ENCODE data around the gene FAM237A. TPM values are rescaled to one million over a fixed set of nuclear protein-coding genes. Genes with fewer than 3 reads are reported as not detected.

Gene FAM237A
- total and polyA plus RNA-seq, 4 donors = not detected

DNA sequence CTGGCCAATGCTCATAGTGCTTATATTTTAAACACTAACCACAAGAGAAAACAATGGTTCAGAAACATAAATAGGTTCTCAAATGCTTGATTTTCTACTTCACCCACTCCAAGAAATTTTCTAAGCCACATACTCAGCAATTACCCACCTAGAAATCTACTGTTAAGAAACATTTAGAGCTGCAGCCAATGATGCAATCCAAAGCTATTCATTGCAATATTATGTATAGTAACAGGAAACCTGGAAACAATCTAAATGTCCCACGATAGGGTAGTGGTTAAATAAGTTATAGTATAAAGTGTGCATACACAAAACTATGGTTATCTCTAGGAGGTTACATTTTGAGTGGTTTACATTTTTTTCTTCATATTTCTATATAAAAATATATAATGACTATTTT lies 5.7 kb downstream of the FAM237A start:
- no peaks in the 10 kb centered on the region for H3K36me3 ChIP-seq (ENCODE audit: control insufficient read depth in 4 of 4, insufficient read depth in 3 of 4, low read depth in 1 of 4, low read length in 3 of 4)
- no peak overlapping the region for H3K4me3 ChIP-seq (ENCODE audit: low read depth in 1 of 3, low read length in 3 of 3)
- no peaks in the 10 kb centered on the region for H3K9me3 ChIP-seq (ENCODE audit: control insufficient read depth in 4 of 4, low read length in 3 of 4)
- H3K27ac ChIP-seq (ENCODE audit: low read depth in 1 of 2, low read length in 2 of 2) = no peak overlapping the region
- no peak overlapping the region for H3K9ac ChIP-seq (ENCODE audit: low read depth in 1 of 2, low read length in 2 of 2)
- TF ChIP-seq, protein P1, sequence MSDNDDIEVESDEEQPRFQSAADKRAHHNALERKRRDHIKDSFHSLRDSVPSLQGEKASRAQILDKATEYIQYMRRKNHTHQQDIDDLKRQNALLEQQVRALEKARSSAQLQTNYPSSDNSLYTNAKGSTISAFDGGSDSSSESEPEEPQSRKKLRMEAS (IDR thresholded peaks at IDR 0.05) = no peak
- TF ChIP-seq RAD21 (IDR thresholded peaks at IDR 0.05) = no peak
- no peak for TF ChIP-seq NR2F2 (IDR thresholded peaks at IDR 0.05)
- TF ChIP-seq FOXA1 (IDR thresholded peaks at IDR 0.05) = no peak
- DNase-seq (ENCODE audit: low spot score) = no peak
- WGBS = 62% methylated on average over 1 of the region's 1 CpG
- H3K4me1 ChIP-seq (ENCODE audit: control insufficient read depth in 4 of 4, insufficient read depth in 4 of 4, low read length in 3 of 4) = no peaks in the 10 kb centered on the region
- H3K27me3 ChIP-seq (ENCODE audit: control insufficient read depth in 4 of 4, insufficient read depth in 4 of 4, low read length in 3 of 4) = no peaks in the 10 kb centered on the region

DNA sequence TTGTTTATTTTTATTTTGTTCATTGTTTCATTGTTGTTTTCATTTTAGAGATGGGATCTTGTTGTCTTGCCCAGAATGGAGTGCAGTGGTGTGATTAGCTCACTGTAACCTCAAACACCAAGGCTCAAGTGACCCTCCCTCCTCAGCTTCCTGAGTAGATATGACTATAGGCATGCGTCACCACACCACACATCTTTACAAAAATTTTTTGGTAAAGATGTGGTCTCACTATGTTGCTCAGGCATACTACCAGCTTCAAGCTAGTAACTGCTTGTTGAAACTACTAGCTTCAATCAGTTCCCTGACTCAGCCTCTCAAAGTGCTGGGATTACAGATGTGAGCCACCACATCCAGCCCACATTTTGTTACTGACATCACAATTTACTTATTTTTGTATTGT lies 14.8 kb downstream of the FAM237A start:
- peaks cover 0 to 7% (median 0%) of the 10 kb centered on the region in 4 donors for H3K9me3 ChIP-seq (ENCODE audit: control insufficient read depth in 4 of 4, low read length in 3 of 4)

DNA sequence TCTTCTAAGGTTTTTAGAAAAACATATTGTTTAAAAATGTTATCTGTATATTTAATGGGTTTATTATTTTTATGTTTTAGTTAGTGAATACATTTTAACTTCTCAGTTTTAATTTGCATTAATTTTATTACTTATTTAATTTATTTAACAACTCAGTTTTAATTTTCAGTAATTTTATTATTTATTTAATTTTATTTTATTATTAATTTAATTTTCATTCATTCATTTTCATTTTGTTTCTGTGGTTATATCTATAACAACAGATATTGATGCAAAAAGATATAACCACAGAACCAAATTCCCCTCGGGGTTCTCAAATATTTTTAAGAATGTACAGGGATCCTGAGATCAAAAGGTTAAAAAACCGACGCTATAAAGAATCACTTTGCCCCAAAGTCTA lies 23.0 kb downstream of the FAM237A start:
- no peak overlapping the region for H3K9ac ChIP-seq (ENCODE audit: low read depth in 1 of 2, low read length in 2 of 2)
- H3K27ac ChIP-seq (ENCODE audit: low read depth in 1 of 2, low read length in 2 of 2) = no peak overlapping the region
- H3K36me3 ChIP-seq (ENCODE audit: control insufficient read depth in 4 of 4, insufficient read depth in 3 of 4, low read depth in 1 of 4, low read length in 3 of 4) = no peaks in the 10 kb centered on the region
- 79% methylated on average over 3 of the region's 3 CpGs for WGBS
- no peak for DNase-seq (ENCODE audit: low spot score)
- no peak overlapping the region for H3K4me3 ChIP-seq (ENCODE audit: low read depth in 1 of 3, low read length in 3 of 3)
- TF ChIP-seq HNF4G (IDR thresholded peaks at IDR 0.05) (no peak), EGR1 (IDR thresholded peaks at IDR 0.05; ENCODE audit: low read depth in 2 of 2) (no peak), TAF1 (conservative IDR thresholded peaks at IDR 0.05) (no peak), SP1 (IDR thresholded peaks at IDR 0.05) (no peak), FOXA2 (IDR thresholded peaks at IDR 0.05) (no peak), YY1 (IDR thresholded peaks at IDR 0.05) (no peak), RAD21 (IDR thresholded peaks at IDR 0.05) (no peak), RXRA (IDR thresholded peaks at IDR 0.05) (no peak), HNF4A (conservative IDR thresholded peaks at IDR 0.05) (no peak)
- TF ChIP-seq, protein P1 (IDR thresholded peaks at IDR 0.05) = no peak
- TF ChIP-seq, protein P2, sequence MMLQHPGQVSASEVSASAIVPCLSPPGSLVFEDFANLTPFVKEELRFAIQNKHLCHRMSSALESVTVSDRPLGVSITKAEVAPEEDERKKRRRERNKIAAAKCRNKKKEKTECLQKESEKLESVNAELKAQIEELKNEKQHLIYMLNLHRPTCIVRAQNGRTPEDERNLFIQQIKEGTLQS (IDR thresholded peaks at IDR 0.05) = no peak
- TF ChIP-seq, protein P3, sequence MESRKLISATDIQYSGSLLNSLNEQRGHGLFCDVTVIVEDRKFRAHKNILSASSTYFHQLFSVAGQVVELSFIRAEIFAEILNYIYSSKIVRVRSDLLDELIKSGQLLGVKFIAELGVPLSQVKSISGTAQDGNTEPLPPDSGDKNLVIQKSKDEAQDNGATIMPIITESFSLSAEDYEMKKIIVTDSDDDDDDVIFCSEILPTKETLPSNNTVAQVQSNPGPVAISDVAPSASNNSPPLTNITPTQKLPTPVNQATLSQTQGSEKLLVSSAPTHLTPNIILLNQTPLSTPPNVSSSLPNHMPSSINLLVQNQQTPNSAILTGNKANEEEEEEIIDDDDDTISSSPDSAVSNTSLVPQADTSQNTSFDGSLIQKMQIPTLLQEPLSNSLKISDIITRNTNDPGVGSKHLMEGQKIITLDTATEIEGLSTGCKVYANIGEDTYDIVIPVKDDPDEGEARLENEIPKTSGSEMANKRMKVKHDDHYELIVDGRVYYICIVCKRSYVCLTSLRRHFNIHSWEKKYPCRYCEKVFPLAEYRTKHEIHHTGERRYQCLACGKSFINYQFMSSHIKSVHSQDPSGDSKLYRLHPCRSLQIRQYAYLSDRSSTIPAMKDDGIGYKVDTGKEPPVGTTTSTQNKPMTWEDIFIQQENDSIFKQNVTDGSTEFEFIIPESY (IDR thresholded peaks at IDR 0.05) = no peak
- TF ChIP-seq, protein P4, sequence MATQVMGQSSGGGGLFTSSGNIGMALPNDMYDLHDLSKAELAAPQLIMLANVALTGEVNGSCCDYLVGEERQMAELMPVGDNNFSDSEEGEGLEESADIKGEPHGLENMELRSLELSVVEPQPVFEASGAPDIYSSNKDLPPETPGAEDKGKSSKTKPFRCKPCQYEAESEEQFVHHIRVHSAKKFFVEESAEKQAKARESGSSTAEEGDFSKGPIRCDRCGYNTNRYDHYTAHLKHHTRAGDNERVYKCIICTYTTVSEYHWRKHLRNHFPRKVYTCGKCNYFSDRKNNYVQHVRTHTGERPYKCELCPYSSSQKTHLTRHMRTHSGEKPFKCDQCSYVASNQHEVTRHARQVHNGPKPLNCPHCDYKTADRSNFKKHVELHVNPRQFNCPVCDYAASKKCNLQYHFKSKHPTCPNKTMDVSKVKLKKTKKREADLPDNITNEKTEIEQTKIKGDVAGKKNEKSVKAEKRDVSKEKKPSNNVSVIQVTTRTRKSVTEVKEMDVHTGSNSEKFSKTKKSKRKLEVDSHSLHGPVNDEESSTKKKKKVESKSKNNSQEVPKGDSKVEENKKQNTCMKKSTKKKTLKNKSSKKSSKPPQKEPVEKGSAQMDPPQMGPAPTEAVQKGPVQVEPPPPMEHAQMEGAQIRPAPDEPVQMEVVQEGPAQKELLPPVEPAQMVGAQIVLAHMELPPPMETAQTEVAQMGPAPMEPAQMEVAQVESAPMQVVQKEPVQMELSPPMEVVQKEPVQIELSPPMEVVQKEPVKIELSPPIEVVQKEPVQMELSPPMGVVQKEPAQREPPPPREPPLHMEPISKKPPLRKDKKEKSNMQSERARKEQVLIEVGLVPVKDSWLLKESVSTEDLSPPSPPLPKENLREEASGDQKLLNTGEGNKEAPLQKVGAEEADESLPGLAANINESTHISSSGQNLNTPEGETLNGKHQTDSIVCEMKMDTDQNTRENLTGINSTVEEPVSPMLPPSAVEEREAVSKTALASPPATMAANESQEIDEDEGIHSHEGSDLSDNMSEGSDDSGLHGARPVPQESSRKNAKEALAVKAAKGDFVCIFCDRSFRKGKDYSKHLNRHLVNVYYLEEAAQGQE (IDR thresholded peaks at IDR 0.05) = no peak
- no peaks in the 10 kb centered on the region for H3K9me3 ChIP-seq (ENCODE audit: control insufficient read depth in 4 of 4, low read length in 3 of 4)
- peaks cover 0 to 10% (median 0%) of the 10 kb centered on the region in 4 donors for H3K27me3 ChIP-seq (ENCODE audit: control insufficient read depth in 4 of 4, insufficient read depth in 4 of 4, low read length in 3 of 4)
- H3K4me1 ChIP-seq (ENCODE audit: control insufficient read depth in 4 of 4, insufficient read depth in 4 of 4, low read length in 3 of 4) = no peaks in the 10 kb centered on the region

More for the DNA sequence above, 14.8 kb downstream of the FAM237A start:
- no peaks in the 10 kb centered on the region for H3K27me3 ChIP-seq (ENCODE audit: control insufficient read depth in 4 of 4, insufficient read depth in 4 of 4, low read length in 3 of 4)
- H3K27ac ChIP-seq (ENCODE audit: low read depth in 1 of 2, low read length in 2 of 2) = no peak overlapping the region
- no peaks in the 10 kb centered on the region for H3K4me1 ChIP-seq (ENCODE audit: control insufficient read depth in 4 of 4, insufficient read depth in 4 of 4, low read length in 3 of 4)
- H3K9ac ChIP-seq (ENCODE audit: low read depth in 1 of 2, low read length in 2 of 2) = no peak overlapping the region
- H3K4me3 ChIP-seq (ENCODE audit: low read depth in 1 of 3, low read length in 3 of 3) = no peak overlapping the region
- H3K36me3 ChIP-seq (ENCODE audit: control insufficient read depth in 4 of 4, insufficient read depth in 3 of 4, low read depth in 1 of 4, low read length in 3 of 4) = no peaks in the 10 kb centered on the region
- 88% methylated on average over 1 of the region's 1 CpG for WGBS
- TF ChIP-seq, protein P3 (IDR thresholded peaks at IDR 0.05) = no peak
- no peak for DNase-seq (ENCODE audit: low spot score)

All from liver (tissue), 9 donors.